ENCODE results near the gene SV2B.

SV2B gene

GRCh38 chr15:91279486-91279885 lies 179.4 kb downstream of the SV2B start:
- no peak for DNase-seq (ENCODE audit: low read depth)
- TF ChIP-seq, protein P1, sequence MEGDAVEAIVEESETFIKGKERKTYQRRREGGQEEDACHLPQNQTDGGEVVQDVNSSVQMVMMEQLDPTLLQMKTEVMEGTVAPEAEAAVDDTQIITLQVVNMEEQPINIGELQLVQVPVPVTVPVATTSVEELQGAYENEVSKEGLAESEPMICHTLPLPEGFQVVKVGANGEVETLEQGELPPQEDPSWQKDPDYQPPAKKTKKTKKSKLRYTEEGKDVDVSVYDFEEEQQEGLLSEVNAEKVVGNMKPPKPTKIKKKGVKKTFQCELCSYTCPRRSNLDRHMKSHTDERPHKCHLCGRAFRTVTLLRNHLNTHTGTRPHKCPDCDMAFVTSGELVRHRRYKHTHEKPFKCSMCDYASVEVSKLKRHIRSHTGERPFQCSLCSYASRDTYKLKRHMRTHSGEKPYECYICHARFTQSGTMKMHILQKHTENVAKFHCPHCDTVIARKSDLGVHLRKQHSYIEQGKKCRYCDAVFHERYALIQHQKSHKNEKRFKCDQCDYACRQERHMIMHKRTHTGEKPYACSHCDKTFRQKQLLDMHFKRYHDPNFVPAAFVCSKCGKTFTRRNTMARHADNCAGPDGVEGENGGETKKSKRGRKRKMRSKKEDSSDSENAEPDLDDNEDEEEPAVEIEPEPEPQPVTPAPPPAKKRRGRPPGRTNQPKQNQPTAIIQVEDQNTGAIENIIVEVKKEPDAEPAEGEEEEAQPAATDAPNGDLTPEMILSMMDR (IDR thresholded peaks at IDR 0.05; ENCODE audit: low read depth, low read length, missing control alignments) = no peak
- H3K4me3 ChIP-seq (ENCODE audit: low read depth, low read length) = no peak overlapping the region
- in situ Hi-C loops (cut with HindIII; ENCODE audit: low sequenced_read_pairs) = no loop called here

DNA sequence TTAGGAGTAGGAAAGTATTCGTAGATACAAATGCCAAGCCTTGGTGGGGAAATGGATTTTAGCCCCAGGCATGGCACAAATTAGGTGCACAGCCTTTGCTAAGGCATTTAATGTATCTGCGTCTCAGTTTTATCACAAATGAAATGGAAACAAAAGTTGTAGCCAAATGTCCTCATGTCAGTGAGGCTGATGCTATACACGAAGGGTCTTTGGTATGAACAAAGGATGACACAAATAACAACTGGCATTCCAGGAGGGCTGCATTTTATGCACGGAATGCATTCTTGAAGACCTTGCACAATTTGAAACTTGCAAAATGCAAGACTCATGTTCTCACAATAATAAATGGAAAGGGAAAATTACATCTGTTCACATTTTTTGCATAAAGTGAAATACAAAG lies 181.9 kb downstream of the SV2B start:
- in situ Hi-C loops (cut with HindIII; ENCODE audit: low sequenced_read_pairs) = no loop called here
- H3K4me3 ChIP-seq (ENCODE audit: low read depth, low read length) = no peak overlapping the region
- TF ChIP-seq, protein P1 (IDR thresholded peaks at IDR 0.05; ENCODE audit: low read depth, low read length, missing control alignments) = no peak
- no peak for DNase-seq (ENCODE audit: low read depth)

DNA sequence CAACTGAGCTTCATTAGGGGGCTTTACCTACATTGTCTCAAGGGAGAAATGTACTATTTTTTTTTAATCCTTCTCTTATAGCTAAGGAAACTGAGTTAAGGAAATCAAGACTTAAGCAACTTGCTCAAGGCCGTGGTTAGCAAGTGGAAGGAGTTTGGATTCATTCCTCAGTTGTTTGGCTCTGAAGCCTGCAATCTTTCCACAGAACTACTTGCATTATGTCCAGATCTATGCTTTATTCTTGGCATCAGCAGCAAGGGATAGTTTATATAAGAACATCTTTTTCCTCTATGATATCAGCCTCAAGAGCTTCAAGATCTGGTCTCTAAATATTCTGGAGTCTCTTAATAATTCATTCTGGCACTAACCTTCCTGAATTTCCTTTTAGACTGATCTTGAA lies 182.4 kb downstream of the SV2B start:
- TF ChIP-seq, protein P1 (IDR thresholded peaks at IDR 0.05; ENCODE audit: low read depth, low read length, missing control alignments) = no peak
- no peak overlapping the region for H3K4me3 ChIP-seq (ENCODE audit: low read depth, low read length)
- DNase-seq (ENCODE audit: low read depth) = no peak
- in situ Hi-C loops (cut with HindIII; ENCODE audit: low sequenced_read_pairs) = no loop called here

DNA sequence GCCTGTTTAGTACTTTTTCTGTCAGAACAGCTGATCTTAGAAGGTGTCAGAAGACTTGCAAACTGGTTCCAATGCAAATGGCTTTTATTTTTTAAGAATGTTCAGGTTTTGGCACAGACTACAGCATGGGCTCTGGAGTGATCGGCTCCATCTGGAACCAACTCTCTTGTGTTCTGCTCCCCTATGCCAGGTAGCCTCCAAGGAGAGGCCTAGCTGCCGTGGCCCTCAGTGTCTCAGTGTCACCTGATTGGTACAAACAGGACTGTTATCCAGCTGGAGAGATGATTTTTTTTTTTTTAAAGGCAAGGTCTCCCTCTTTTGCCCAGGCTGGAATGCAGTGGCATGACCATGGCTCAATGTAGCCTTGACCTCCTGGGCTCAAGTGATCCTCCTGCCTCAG lies 183.1 kb downstream of the SV2B start:
- no peak for DNase-seq (ENCODE audit: low read depth)
- TF ChIP-seq, protein P1 (IDR thresholded peaks at IDR 0.05; ENCODE audit: low read depth, low read length, missing control alignments) = no peak
- H3K4me3 ChIP-seq (ENCODE audit: low read depth, low read length) = no peak overlapping the region
- in situ Hi-C loops (cut with HindIII; ENCODE audit: low sequenced_read_pairs) = no loop called here

DNA sequence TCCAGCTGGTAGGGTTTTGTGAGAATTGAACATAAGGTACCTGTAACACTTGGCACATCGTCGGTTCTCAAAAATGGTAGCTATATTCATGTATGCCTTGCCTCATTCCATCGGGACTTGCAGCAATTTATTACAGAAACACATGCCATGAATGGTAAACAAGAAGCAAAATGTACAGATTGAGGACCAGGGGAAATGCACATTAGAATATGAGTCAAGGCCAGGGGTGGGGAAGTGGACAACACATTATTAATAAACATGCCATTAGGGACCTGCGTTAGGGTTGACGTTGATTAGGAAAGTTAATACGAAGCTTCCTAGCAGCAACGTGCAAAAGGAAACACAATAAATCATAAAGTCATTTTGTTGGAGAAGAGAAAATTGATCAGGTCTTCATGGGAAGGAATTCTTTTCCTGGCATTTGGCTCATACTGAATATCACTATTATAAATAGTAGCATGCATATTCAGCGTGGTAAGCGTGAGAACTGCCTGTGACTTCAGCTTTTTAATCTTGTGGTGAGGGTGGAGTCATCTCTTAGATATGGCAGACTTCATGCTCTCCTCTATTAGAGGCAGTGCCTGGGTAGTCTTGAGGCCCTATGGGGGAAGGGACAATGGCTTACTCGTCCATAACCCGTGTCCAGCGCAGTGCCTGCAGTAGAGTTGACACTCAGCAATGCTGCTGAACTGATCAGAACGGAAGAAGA lies 184.9 kb downstream of the SV2B start:
- DNase-seq (ENCODE audit: low read depth) = no peak
- TF ChIP-seq, protein P1 (IDR thresholded peaks at IDR 0.05; ENCODE audit: low read depth, low read length, missing control alignments) = no peak
- in situ Hi-C loops (cut with HindIII; ENCODE audit: low sequenced_read_pairs) = no loop called here
- no peak overlapping the region for H3K4me3 ChIP-seq (ENCODE audit: low read depth, low read length)

DNA sequence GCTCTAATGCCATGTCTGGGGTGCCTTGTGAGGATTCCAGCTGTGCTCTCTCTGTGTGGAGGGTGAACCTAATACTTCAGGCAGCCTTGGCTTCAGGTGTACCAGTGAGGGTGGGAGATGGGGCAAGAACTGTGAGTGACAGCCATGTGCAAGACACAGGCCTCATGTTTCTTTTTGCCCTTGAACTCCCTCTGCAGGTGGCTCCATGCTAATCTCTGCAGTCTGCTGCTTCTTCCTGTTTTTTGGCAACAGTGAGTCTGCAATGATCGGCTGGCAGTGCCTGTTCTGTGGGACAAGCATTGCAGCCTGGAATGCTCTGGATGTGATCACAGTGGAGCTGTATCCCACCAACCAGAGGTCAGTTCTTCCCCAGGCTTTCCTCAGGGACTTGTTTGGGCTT lies 189.3 kb downstream of the SV2B start:
- TF ChIP-seq, protein P1 (IDR thresholded peaks at IDR 0.05; ENCODE audit: low read depth, low read length, missing control alignments) = no peak
- no peak overlapping the region for H3K4me3 ChIP-seq (ENCODE audit: low read depth, low read length)
- in situ Hi-C loops (cut with HindIII; ENCODE audit: low sequenced_read_pairs) = no loop called here
- no peak for DNase-seq (ENCODE audit: low read depth)
